Embryonic facial prominence (tissue), 1 donor: ENCODE measurements around the gene PIF1.
A peak's percentile ranks its signal among the peaks of the same experiment; 100 is the strongest.
"Not testable (repeated sequence)": the region's sequence is repeated elsewhere in the genome, so short reads cannot be mapped to it uniquely, and the experiment has no call there.

Experiments
- DNase-seq: peaks from one replicate; pipeline ENCODE4 v3.0.0-alpha.2; 2016; ENCODE audit errors: extremely low spot score

The PIF1 gene

GRCh38 chr15:64847876-64848716 lies 22.6 kb upstream of the PIF1 start:
- no peak for DNase-seq

- DNase-seq: no peak
These were observed 22.0 kb upstream of the PIF1 start for GRCh38 chr15:64847448-64847847.

- DNase-seq: no peak
These were observed 21.6 kb upstream of the PIF1 start for GRCh38 chr15:64847016-64847415.

GRCh38 chr15:64845831-64846595 lies 20.6 kb upstream of the PIF1 start:
- DNase-seq: no peak

- no peak for DNase-seq
These were observed 19.8 kb upstream of the PIF1 start for GRCh38 chr15:64845183-64845611.

DNA sequence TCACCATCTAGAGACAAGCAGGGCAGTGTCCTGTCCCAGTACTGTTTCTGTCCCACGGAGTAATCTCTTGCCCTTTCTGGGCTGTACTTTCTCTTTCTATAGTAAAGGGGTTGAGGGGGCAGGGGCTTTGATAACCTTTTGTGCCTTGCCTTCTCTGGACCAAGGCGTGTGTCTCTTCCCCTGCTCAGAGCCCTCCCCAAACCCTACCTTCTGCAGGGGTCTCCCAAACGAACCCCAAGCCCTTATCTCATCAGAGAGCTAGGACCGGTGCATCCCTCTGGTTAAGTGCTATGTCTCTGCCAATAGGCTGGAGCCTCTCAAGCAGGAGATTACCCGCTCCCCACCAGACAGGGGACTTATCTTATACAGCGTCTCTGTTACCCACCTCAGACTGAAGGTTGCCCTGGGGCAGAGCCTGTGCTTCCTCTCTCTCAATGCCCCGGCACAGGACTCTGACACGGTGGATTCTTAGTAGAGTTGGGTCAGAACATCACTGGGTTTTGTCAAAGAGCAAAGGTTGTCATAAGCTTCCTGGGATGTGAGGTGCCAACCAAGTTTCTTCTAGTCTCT lies 19.2 kb upstream of the PIF1 start:
- no peak for DNase-seq

- DNase-seq: no peak
These were observed 18.5 kb upstream of the PIF1 start for GRCh38 chr15:64843991-64844390.

DNA sequence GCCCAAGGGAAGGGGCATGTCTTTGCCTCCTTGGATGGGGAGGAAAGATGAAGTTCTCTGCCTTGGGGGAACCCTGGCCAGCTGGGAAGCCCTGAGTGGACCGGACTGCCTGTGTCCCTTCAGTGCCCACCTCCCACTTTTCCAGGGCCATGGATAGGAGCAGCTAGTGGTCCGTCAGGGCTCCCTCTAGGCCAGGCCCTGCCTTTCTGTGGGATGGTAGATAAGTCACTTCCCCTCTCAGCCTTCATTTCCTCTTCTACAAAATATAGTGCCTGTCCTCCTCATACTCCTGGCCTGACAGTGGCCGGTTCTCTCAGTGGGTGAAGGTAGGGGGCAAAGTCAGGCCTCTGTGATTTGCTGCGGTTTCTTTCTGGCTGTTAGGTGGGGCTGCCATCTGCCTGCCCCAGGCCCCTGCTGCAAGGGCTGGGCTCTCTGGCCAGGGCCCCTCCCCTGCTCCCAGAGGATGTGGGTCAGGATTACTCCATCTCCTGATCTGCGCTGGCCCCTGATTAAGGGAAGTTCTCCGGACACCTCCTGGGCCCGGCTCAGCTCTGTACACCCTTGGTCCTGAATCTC lies 17.6 kb upstream of the PIF1 start:
- no peak for DNase-seq

- no peak for DNase-seq
These were observed 16.9 kb upstream of the PIF1 start for GRCh38 chr15:64842096-64842939.

GRCh38 chr15:64841344-64842095 lies 16.1 kb upstream of the PIF1 start, which contains the start of gene PLEKHO2:
Gene PLEKHO2 (plus strand): TSS chr15:64841915. CDS start chr15:64842017, 102 bp downstream.
- peak; percentile 95 for DNase-seq

DNA sequence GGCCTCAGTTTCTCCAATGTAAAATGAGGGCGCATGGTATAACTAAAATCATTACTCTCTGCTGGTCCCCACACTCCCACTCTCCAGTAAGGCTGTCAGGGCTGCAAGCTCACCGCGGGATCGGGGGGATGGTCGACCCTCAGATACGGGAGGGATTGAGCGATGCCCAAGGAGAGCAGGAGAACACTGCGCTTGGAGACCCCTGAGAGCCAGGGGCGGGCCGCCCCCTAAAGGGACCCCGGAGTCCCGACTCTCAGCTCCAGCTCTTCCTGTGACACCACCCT lies 15.6 kb upstream of the PIF1 start:
- no peak for DNase-seq

DNA sequence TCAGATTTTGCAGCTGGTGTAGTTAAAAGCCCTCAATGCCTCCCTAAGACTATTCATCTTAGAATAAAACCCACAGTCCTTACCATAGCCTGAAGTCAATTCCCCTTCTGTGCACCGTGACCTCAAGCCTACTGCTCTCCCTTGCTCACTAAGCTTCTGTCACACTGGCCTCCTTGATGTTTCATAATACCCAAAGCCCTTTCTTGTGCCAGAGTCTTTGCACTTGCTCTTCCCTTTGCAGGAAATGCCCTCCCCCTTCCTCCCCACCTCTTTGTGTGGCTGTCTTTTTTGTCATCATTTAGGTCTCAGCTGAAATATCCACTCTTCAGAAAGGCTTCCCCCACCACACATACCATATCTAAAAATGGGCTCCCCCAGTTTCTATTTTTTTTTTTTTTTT lies 12.1 kb upstream of the PIF1 start:
- no peak for DNase-seq

DNA sequence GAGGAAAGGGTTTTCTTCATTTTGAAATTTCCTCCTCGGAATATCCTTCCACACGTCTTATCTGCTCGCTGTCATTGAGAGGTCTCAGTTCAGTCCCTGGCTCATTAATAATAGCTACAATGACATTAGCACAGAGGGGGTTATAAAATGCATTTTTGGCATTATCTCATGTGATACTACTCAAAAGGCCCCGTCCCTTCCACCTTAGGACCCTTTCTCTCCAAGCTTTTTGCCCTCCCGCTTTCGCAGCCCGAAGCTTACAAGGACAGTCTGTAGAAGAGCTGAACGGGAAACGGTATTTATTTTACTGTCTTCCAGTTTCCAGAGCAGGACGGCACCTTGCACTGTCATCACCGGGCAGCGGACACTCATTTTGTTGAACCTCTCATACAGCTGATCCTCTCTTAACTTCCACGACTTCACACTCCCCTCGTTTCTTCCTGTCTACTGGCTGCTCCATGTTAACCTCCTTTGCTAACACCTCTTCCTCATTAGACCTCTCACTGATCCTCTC lies 10.6 kb upstream of the PIF1 start:
- no peak for DNase-seq

DNA sequence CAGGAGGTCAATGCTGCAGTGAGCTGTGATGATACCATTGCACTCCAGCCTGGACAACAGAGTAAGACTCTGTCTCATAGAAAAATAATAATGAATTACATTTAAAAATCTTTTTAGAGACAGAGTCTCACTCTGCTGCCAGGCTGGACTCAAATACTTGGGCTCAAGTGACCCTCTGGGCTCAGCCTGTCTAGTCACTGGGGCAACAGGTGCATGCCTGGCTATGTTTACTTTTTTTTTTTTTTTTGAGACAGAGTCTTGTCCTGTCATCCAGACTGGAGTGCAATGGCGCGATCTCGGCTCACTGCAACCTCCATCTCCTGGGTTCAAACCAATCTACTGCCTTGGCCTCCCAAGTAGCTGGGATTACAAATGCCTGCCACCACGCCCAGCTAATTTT lies 8.2 kb upstream of the PIF1 start:
- no peak for DNase-seq

- DNase-seq: no peak
These were observed 3.5 kb upstream of the PIF1 start for GRCh38 chr15:64828985-64829384.

GRCh38 chr15:64824929-64825430 lies 467 bp downstream of the PIF1 start:
- DNase-seq: no peak

DNA sequence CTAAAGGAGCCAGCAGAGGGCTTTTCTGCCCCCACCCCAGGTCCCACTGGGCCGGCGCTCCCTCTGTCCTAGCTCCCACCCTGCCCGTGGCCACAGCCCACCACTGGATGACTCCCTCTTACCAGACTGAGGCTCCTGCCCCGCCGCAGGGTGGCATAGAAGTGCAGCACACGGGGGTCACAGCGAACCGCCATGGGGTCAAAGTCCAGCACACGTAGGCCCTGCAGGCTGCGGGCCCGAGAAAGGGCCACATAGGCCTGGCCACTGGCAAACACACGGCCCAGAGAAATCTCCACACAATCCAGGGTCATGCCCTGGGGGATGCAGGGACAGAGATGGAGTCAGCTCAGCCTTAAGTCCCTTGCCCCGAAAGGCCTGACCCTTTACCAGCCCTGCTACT lies 9.0 kb downstream of the PIF1 start:
- no peak for DNase-seq

DNA sequence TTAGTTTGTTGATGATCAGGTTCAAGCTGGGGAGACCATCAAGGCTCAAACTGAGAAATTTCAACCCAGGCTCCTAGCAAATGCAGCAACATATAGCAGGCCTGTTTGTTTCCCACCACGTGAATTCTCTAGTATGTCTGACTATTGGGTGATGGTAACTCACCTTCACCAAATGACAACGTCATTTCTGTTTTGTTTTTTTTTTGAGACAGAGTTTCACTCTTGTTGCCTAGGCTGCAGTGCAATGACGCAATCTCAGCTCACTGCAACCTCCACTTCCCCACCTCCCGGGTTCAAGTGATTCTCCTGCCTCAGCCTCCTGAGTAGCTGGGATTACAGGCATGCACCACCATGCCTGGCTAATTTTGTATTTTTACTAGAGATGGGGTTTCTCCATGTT lies 10.5 kb downstream of the PIF1 start:
- not testable (repeated sequence) for DNase-seq

- not testable (repeated sequence) for DNase-seq
These were observed 11.2 kb downstream of the PIF1 start for GRCh38 chr15:64814283-64814682.

GRCh38 chr15:64813075-64813474 lies 12.4 kb downstream of the PIF1 start:
- no peak for DNase-seq
